K562 (cell line): ENCODE data around the gene AK4. TPM values are rescaled to one million over a fixed set of nuclear protein-coding genes. Genes with fewer than 3 reads are reported as not detected.

ENCODE experiments used
- BRF1 ChIP-seq: IDR thresholded peaks from 3 replicates; pipeline ENCODE4 v1.6.1; 2011; ENCODE audit warnings: borderline replicate concordance, mild to moderate bottlenecking; ENCODE audit not compliant: insufficient read length; ENCODE audit errors: extremely low read depth
- CBFA2T3 ChIP-seq: fragments of 450-650 bp; IDR thresholded peaks from 2 replicates; pipeline ENCODE4 v1.6.1; 2017
- CEBPG ChIP-seq, 3 experiments: fragments of 200-800 bp in 1 of 3; sonication (Bioruptor generic) in 1 of 3; sonication (generic) in 1 of 3; formaldehyde crosslinking in 1 of 3; IDR thresholded peaks in 2 of 3; conservative IDR thresholded peaks in 1 of 3; 2 replicates each; pipeline versions ENCODE4 v1.6.1 to v1.8.0; 2016 to 2022; ENCODE audit warnings: missing compliant biosample characterization in 2 of 3, missing genetic modification characterization in 2 of 3, mild to moderate bottlenecking in 1 of 3, missing genetic modification reagents in 1 of 3
- KDM1A ChIP-seq, 2 experiments: fragments of 450-650 bp; IDR thresholded peaks; 2 replicates each; pipeline ENCODE4 v1.6.1; 2016; ENCODE audit warnings: mild to moderate bottlenecking in 2 of 2
- LCOR ChIP-seq: sonication (generic); formaldehyde crosslinking; IDR thresholded peaks from 2 replicates; pipeline ENCODE4 v1.8.0; 2022; ENCODE audit warnings: mild to moderate bottlenecking, missing genetic modification reagents
- MAX ChIP-seq: sonication (generic); formaldehyde crosslinking; IDR thresholded peaks from 2 replicates; pipeline ENCODE4 v1.9.0; 2022; ENCODE audit warnings: mild to moderate bottlenecking, missing genetic modification reagents
- MIER1 ChIP-seq: fragments of 450-650 bp; IDR thresholded peaks from 2 replicates; pipeline ENCODE4 v1.6.1; 2016; ENCODE audit warnings: antibody characterized with exemption, mild to moderate bottlenecking, low read depth
- MTA1 ChIP-seq: fragments of 450-650 bp; IDR thresholded peaks from 2 replicates; pipeline ENCODE4 v1.6.1; 2017; ENCODE audit warnings: borderline replicate concordance
- PCBP1 ChIP-seq: fragments of 200-400 bp; formaldehyde crosslinking; IDR thresholded peaks from 2 replicates; pipeline ENCODE4 v1.6.1; 2018; ENCODE audit warnings: mild to moderate bottlenecking, low read depth, low read length; ENCODE audit not compliant: poor library complexity, severe bottlenecking
- SAFB ChIP-seq: fragments of 200-400 bp; formaldehyde crosslinking; IDR thresholded peaks from 2 replicates; pipeline ENCODE4 v1.6.1; 2017; ENCODE audit warnings: low read depth, low read length, borderline replicate concordance
- SFPQ ChIP-seq: fragments of 200-400 bp; formaldehyde crosslinking; IDR thresholded peaks from 2 replicates; pipeline ENCODE4 v1.6.1; 2017; ENCODE audit warnings: mild to moderate bottlenecking, low read depth, low read length, moderate library complexity
- SREBF1 ChIP-seq: fragments of 150-350 bp; IDR thresholded peaks from 2 replicates; pipeline ENCODE4 v1.6.1; 2014; ENCODE audit warnings: antibody characterized with exemption, low read depth, low read length, borderline replicate concordance
- SREBF2 ChIP-seq: sonication (generic); formaldehyde crosslinking; IDR thresholded peaks from 2 replicates; pipeline ENCODE4 v1.4.0; 2020; ENCODE audit warnings: mild to moderate bottlenecking, missing genetic modification reagents
- TFAP4 ChIP-seq: sonication (generic); formaldehyde crosslinking; IDR thresholded peaks from 2 replicates; pipeline ENCODE4 v1.8.0; 2022; ENCODE audit warnings: missing genetic modification reagents, mild to moderate bottlenecking, moderate library complexity, borderline replicate concordance
- ZNF124 ChIP-seq: sonication (generic); formaldehyde crosslinking; IDR thresholded peaks from 2 replicates; pipeline ENCODE4 v1.8.1; 2022; ENCODE audit warnings: missing genetic modification reagents
- ZNF280A ChIP-seq: fragments of 450-650 bp; IDR thresholded peaks from 2 replicates; pipeline ENCODE4 v1.6.1; 2018; ENCODE audit warnings: mild to moderate bottlenecking, low read depth; ENCODE audit not compliant: partially characterized antibody
- ZNF449 ChIP-seq: fragments of 250-450 bp; sonication (Bioruptor Pico); IDR thresholded peaks from 2 replicates; pipeline ENCODE4 v1.8.0; 2022; ENCODE audit warnings: moderate library complexity, mild to moderate bottlenecking, inconsistent platforms
- polyA plus RNA-seq, 8 experiments: library from polyadenylated mRNA; depleted of rRNA in 4 of 8; stranded (reverse) in 5 of 8; unstranded in 3 of 8; fragments of >200 nt; fragmentation: Nextera tagmentation in 2 of 8; fragmentation: Illumina TruSeq in 1 of 8; extraction: Ambion mirVana in 2 of 8; extraction: Trizol in 1 of 8; gene quantifications; 2 replicates each; pipeline versions ENCODE4 v1.2.1 to v1.2.3, GENCODE V29; 2011 to 2014; ENCODE audit warnings: inconsistent platforms in 1 of 8, missing spikeins in 1 of 8
- total RNA-seq, 7 experiments: library from RNA; depleted of rRNA in 6 of 7; stranded (reverse); fragments of >200 nt in 6 of 7; fragmentation: Illumina TruSeq in 2 of 7; extraction: Trizol in 2 of 7; gene quantifications; 2 replicates each; pipeline versions ENCODE4 v1.2.1 to v1.2.3, GENCODE V29; 2011 to 2021; ENCODE audit warnings: low replicate concordance in 1 of 7

AK4 gene
- total and polyA plus RNA-seq, 9 of the 15 experiments (the other 6 are each of a cell fraction or from before 2014, with no cell fraction given): 10.4 to 96.6 (median 21.5) TPM

GRCh38 chr1:65165269-65165993 is 17.4 kb downstream of the AK4 start (continued):
- TF ChIP-seq SAFB (no peak), CEBPG (CRISPR knock-in tag; IDR thresholded peaks at IDR 0.05) (no peak), CEBPG (tag; conservative IDR thresholded peaks at IDR 0.05 in 1 of 2, IDR thresholded peaks at IDR 0.05 in 1 of 2) (no peak), MAX (CRISPR knock-in tag) (no peak), KDM1A (IDR thresholded peaks at IDR 0.05) (no peak), LCOR (CRISPR knock-in tag) (no peak), SFPQ (no peak), ZNF280A (no peak), TFAP4 (CRISPR knock-in tag) (no peak), SREBF2 (no peak), MTA1 (peak; percentile 74; the same call in 1 of the 2 replicates), BRF1 (no peak), CBFA2T3 (0 out of 2 replicates have a peak, but pooled peaks have one; percentile 22), SREBF1 (no peak), ZNF449 (CRISPR knock-in tag) (no peak), ZNF124 (CRISPR knock-in tag) (no peak), MIER1 (no peak), PCBP1 (no peak)
